GM12872 (cell line): Measurements from ENCODE around the gene BABAM1.

ENCODE experiments used
- CTCF ChIP-seq: IDR thresholded peaks from 3 replicates; pipeline ENCODE4 v1.5.1; 2011; ENCODE audit warnings: low read depth, mild to moderate bottlenecking, low read length, moderate library complexity; ENCODE audit not compliant: insufficient read depth

BABAM1 gene

DNA sequence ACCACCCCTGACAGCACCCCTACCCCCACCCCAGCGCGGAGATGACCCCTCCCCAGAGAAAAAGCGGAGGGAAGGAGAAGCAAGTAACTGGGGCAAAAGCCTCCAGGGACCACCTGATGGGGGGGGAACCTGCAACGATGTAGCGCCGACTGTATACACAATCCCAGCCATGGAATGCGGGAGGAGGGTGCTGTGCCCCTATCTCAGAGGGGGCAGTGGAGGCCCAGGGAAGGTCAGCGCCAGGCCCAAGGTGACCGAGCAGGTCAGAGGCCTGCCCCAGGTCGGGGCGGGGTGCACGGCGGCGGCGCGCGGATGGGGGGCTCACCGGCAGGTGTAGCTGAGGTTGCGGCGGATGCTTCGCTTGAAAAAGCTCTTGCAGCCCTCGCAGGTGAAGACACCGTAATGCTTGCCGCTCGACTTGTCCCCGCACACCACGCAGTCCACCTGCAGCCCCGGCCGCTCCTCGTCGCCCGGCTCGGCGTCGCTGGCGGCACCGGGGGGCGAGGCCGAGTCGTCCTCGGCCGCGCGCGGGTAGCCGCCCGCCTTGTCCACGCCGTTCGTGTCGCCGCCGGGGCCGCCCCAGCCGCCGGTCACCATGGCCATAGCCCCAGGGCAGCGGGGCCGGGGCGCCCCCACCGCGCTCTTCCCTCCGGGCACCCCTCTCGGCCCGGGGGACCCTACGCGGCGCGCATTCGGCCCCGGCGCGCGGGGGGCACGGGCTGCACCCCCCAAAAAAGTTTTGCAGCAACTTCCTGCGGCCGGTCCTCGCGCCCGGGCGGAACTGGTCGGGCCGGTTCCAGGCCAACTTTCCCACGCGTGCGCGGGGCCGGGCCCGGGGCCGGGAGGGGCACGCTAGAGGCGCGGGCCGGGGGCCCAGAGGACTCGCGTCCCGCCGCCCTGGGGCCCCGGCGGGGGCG lies 22.4 kb upstream of the BABAM1 start:
- no peak for TF ChIP-seq CTCF

DNA sequence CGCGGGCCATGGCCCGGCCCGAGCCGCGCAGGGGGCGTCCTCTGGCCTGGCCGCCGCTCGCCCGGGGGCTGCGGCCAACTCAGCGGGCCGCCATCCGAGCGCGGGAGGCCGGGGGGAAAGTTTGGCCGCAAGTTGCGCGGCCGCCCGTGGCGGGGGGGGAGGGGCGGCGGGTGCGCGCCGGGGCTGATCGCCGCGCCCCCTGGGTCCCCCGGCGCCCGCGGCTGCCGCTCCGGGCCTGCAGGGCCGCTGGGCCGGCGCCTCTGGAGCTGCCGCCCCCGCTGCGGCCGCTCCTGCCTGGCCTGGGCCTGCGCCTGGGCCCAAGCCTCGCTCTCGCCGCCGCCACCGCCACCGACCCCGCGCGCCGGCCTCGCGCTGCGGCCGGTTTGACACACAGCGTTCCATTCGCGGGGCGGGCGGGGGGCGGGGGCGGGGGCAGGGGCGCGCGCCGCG lies 21.7 kb upstream of the BABAM1 start, which contains the start of gene NR2F6:
Gene NR2F6, minus strand, starts transcription at position 385 of the 450 bp plus-strand sequence. CDS start 699 bp downstream, outside the sequence.
- no peak for TF ChIP-seq CTCF

- TF ChIP-seq CTCF = no peak
Measured at GRCh38 chr19:17246681-17247425, 20.4 kb upstream of the BABAM1 start.

- no peak for TF ChIP-seq CTCF
Measured at GRCh38 chr19:17248011-17248776, 19.0 kb upstream of the BABAM1 start.

DNA sequence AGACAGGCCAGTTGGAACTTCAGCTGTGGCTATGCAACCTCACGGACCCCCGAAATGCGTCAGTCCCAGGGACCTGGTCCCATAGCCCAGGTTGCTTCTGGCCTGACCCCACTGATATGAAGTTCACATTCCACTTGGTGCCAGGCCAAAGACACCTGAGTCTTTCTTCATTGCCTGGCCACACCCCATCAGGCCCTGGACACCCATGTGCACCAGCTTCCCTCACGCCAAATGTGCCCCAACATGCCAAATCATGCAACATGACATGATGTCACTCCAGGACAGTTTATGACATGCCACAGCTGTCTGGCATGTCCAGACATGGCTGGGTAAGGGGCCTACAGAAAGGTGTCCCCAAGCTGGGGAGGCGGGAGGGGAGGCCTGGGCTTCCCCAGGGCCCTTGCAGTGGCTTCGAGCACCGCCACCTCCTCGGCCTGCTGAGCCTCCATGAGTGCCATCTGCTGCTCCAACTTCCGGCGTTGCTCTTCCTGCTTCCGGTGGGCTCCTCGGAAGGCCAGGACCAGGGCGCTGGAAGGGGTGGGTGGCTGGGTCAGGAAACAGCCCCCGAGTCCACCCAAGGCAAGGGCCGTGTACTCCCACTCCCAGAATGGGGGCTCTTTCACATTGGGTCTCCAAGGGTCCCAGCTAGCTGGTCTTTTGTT lies 17.2 kb upstream of the BABAM1 start:
- TF ChIP-seq CTCF = no peak

DNA sequence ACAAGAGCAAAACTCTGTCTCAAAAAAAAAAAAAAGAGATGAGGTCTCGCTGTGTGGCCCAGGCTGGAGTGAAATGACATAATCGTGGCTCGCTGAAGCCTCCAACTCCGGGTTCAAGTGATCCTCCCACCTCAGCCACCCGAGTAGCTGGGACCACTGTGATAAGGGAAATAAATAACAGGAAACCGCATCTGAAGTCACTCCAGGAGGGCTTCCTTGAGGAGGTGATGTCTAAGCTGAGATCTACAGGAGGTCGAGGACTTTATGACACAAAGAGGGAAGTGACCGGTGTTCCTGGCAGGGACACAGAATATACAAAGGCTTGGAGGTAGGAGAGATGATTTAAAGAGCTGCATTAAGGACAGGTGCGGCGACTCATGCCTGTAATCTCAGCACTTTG lies 12.6 kb upstream of the BABAM1 start:
- TF ChIP-seq CTCF = no peak
